ENCODE data around the gene SVBP.
"Not testable (repeated sequence)": the region's sequence is repeated elsewhere in the genome, so short reads cannot be mapped to it uniquely, and the experiment has no call there.

Gene SVBP

GRCh38 chr1:42841010-42841409 is 23.8 kb upstream of the SVBP start:
- no peak for DNase-seq

GRCh38 chr1:42838482-42839190 is 21.4 kb upstream of the SVBP start:
- DNase-seq: no peak

- no peak for DNase-seq
Observed at GRCh38 chr1:42837709-42838108, 20.5 kb upstream of the SVBP start.

- no peak for DNase-seq
Observed at GRCh38 chr1:42835422-42835821, 18.2 kb upstream of the SVBP start.

- DNase-seq: no peak
Observed at GRCh38 chr1:42834803-42835202, 17.6 kb upstream of the SVBP start.

GRCh38 chr1:42833981-42834380 is 16.8 kb upstream of the SVBP start:
- DNase-seq: no peak

GRCh38 chr1:42832641-42833240 is 15.5 kb upstream of the SVBP start:
- DNase-seq: no peak

GRCh38 chr1:42831273-42831672 is 14.1 kb upstream of the SVBP start:
- DNase-seq: no peak

GRCh38 chr1:42830631-42831030 is 13.4 kb upstream of the SVBP start:
- DNase-seq: no peak

GRCh38 chr1:42825036-42825851 is 8.0 kb upstream of the SVBP start:
- DNase-seq: no peak

GRCh38 chr1:42824481-42825035 is 7.4 kb upstream of the SVBP start:
- no peak for DNase-seq

- no peak for DNase-seq
Observed at GRCh38 chr1:42822800-42823392, 5.7 kb upstream of the SVBP start.

- no peak for DNase-seq
Observed at GRCh38 chr1:42821690-42822089, 4.5 kb upstream of the SVBP start.

GRCh38 chr1:42820813-42821212 is 3.6 kb upstream of the SVBP start:
- DNase-seq: no peak

GRCh38 chr1:42817976-42818375 is 779 bp upstream of the SVBP start:
- DNase-seq: no peak

GRCh38 chr1:42817440-42817767 is 207 bp upstream of the SVBP start:
- no peak for DNase-seq

GRCh38 chr1:42815941-42816584 is 1.1 kb downstream of the SVBP start:
- DNase-seq: no peak

- not testable (repeated sequence) for DNase-seq
Observed at GRCh38 chr1:42814815-42815214, 2.4 kb downstream of the SVBP start.

GRCh38 chr1:42807056-42807668 is 10.0 kb downstream of the SVBP start:
- no peak for DNase-seq

- DNase-seq: no peak
Observed at GRCh38 chr1:42806593-42806992, 10.6 kb downstream of the SVBP start.

GRCh38 chr1:42806171-42806570 is 11.0 kb downstream of the SVBP start:
- no peak for DNase-seq

GRCh38 chr1:42801832-42802473 is 15.2 kb downstream of the SVBP start:
- DNase-seq: no peak

Measured in NK-92 treated with Interleukin-12 subunit alpha and Interleukin-12 subunit beta, amount 100 ng/mL, for 24 hours (cell line).